ENCODE data around the gene CD74.
A peak's percentile ranks its signal among the peaks of the same experiment; 100 is the strongest.

Gene CD74

GRCh38 chr5:150408231-150408943, 4.3 kb downstream of the CD74 start:
- DNase-seq: no peak

- no peak for DNase-seq
Measured at GRCh38 chr5:150407096-150407720, 5.5 kb downstream of the CD74 start.

- DNase-seq: no peak
Measured at GRCh38 chr5:150406723-150407095, 6.0 kb downstream of the CD74 start.

- DNase-seq: no peak
Measured at GRCh38 chr5:150406103-150406722, 6.5 kb downstream of the CD74 start.

GRCh38 chr5:150404941-150405816, 7.5 kb downstream of the CD74 start:
- no peak for DNase-seq

GRCh38 chr5:150404535-150404934, 8.2 kb downstream of the CD74 start:
- no peak for DNase-seq

GRCh38 chr5:150404121-150404520, 8.6 kb downstream of the CD74 start:
- no peak for DNase-seq

- DNase-seq: no peak
Measured at GRCh38 chr5:150402901-150403342, 9.8 kb downstream of the CD74 start.

- no peak for DNase-seq
Measured at GRCh38 chr5:150402229-150402773, 10.4 kb downstream of the CD74 start.

- DNase-seq: no peak
Measured at GRCh38 chr5:150401376-150402228, 11.1 kb downstream of the CD74 start.

- no peak for DNase-seq
Measured at GRCh38 chr5:150401076-150401375, 11.7 kb downstream of the CD74 start.

GRCh38 chr5:150400316-150401075, 12.2 kb downstream of the CD74 start:
- DNase-seq: no peak

- peak; percentile 52 for DNase-seq
Measured at GRCh38 chr5:150399524-150400211, 13.0 kb downstream of the CD74 start.

- peak; percentile 59 for DNase-seq
Measured at GRCh38 chr5:150398722-150399523, 13.8 kb downstream of the CD74 start.

- DNase-seq: no peak
Measured at GRCh38 chr5:150397782-150398721, 14.7 kb downstream of the CD74 start.

- no peak for DNase-seq
Measured at GRCh38 chr5:150397146-150397781, 15.4 kb downstream of the CD74 start.

- DNase-seq: no peak
Measured at GRCh38 chr5:150396267-150396666, 16.4 kb downstream of the CD74 start.

- DNase-seq: no peak
Measured at GRCh38 chr5:150395688-150395975, 17.1 kb downstream of the CD74 start.

Measured in CD4-positive, alpha-beta T cell treated with Interleukin-21 for 1 hour (primary cell).